ENCODE results near the gene KDM3B.
"Not testable (repeated sequence)": the region's sequence is repeated elsewhere in the genome, so short reads cannot be mapped to it uniquely, and the experiment has no call there.

KDM3B gene

GRCh38 chr5:138402640-138403039, 50.2 kb downstream of the KDM3B start:
- TF ChIP-seq ZNF274 (IDR thresholded peaks at IDR 0.05; ENCODE audit: low read depth, low read length) = no peak
- H3K4me3 ChIP-seq (ENCODE audit: low read length) = no peak overlapping the region

GRCh38 chr5:138408023-138408422, 55.5 kb downstream of the KDM3B start:
- TF ChIP-seq ZNF274 (IDR thresholded peaks at IDR 0.05; ENCODE audit: low read depth, low read length) = no peak
- peak overlapping the region; percentile 35 for H3K4me3 ChIP-seq (ENCODE audit: low read length)

GRCh38 chr5:138410996-138411640, 58.6 kb downstream of the KDM3B start:
- not testable (repeated sequence) for H3K4me3 ChIP-seq (ENCODE audit: low read length)

- no peak overlapping the region for H3K4me3 ChIP-seq (ENCODE audit: low read length)
- no peak for TF ChIP-seq ZNF274 (IDR thresholded peaks at IDR 0.05; ENCODE audit: low read depth, low read length)
Observed at GRCh38 chr5:138418444-138418843, 66.0 kb downstream of the KDM3B start.

GRCh38 chr5:138425079-138425478, 72.6 kb downstream of the KDM3B start:
- no peak overlapping the region for H3K4me3 ChIP-seq (ENCODE audit: low read length)
- TF ChIP-seq ZNF274 (IDR thresholded peaks at IDR 0.05; ENCODE audit: low read depth, low read length) = no peak

- H3K4me3 ChIP-seq (ENCODE audit: low read length) = no peak overlapping the region
- no peak for TF ChIP-seq ZNF274 (IDR thresholded peaks at IDR 0.05; ENCODE audit: low read depth, low read length)
Observed at GRCh38 chr5:138435943-138436342, 83.5 kb downstream of the KDM3B start.

GRCh38 chr5:138438003-138438723, 85.7 kb downstream of the KDM3B start:
- TF ChIP-seq ZNF274 (IDR thresholded peaks at IDR 0.05; ENCODE audit: low read depth, low read length) = no peak
- peak overlapping the region; percentile 10; the same call in 1 of the 2 replicates for H3K4me3 ChIP-seq (ENCODE audit: low read length)

GRCh38 chr5:138438724-138439476, 86.4 kb downstream of the KDM3B start, which contains the start of gene REEP2:
REEP2 (plus strand) TSS chr5:138439057; CDS start chr5:138439209, 152 bp downstream.
- H3K4me3 ChIP-seq (ENCODE audit: low read length) = peak within 1 kb of the TSS; percentile 10
- TF ChIP-seq ZNF274 (IDR thresholded peaks at IDR 0.05; ENCODE audit: low read depth, low read length) = no peak

GRCh38 chr5:138439477-138440158, 87.1 kb downstream of the KDM3B start:
- H3K4me3 ChIP-seq (ENCODE audit: low read length) = peak overlapping the region; percentile 10
- no peak for TF ChIP-seq ZNF274 (IDR thresholded peaks at IDR 0.05; ENCODE audit: low read depth, low read length)

- no peak overlapping the region for H3K4me3 ChIP-seq (ENCODE audit: low read length)
- no peak for TF ChIP-seq ZNF274 (IDR thresholded peaks at IDR 0.05; ENCODE audit: low read depth, low read length)
Observed at GRCh38 chr5:138440159-138441073, 87.9 kb downstream of the KDM3B start.

GRCh38 chr5:138441221-138441620, 88.7 kb downstream of the KDM3B start:
- no peak for TF ChIP-seq ZNF274 (IDR thresholded peaks at IDR 0.05; ENCODE audit: low read depth, low read length)

GRCh38 chr5:138444078-138444773, 91.7 kb downstream of the KDM3B start:
- TF ChIP-seq ZNF274 (IDR thresholded peaks at IDR 0.05; ENCODE audit: low read depth, low read length) = no peak
- no peak overlapping the region for H3K4me3 ChIP-seq (ENCODE audit: low read length)

More at GRCh38 chr5:138441221-138441620, 88.7 kb downstream of the KDM3B start:
- no peak overlapping the region for H3K4me3 ChIP-seq (ENCODE audit: low read length)
